A673 (cell line): Measurements from ENCODE around the gene OR2A5.

Source experiments
- CTCF ChIP-seq: fragments of 300-800, 200-600 bp; sonication (generic); conservative IDR thresholded peaks from 2 replicates; pipeline ENCODE4 v1.5.1; 2017; ENCODE audit warnings: low read depth, mild to moderate bottlenecking, antibody characterized with exemption, low read length, moderate library complexity, mixed read lengths
- EZH2 ChIP-seq: fragments of 200-600 bp; sonication (generic); IDR thresholded peaks from 2 replicates; pipeline ENCODE4 v1.6.1; 2017; ENCODE audit warnings: borderline replicate concordance, low read depth, mild to moderate bottlenecking, mixed read lengths, antibody characterized with exemption, low read length; ENCODE audit not compliant: poor library complexity, severe bottlenecking

GRCh38 chr7:144057954-144058353, 9.2 kb downstream of the OR2A5 start:
- no peak for TF ChIP-seq CTCF
- no peak for TF ChIP-seq EZH2
